ENCODE data around the gene LHX4. TPM values are rescaled to one million over a fixed set of nuclear protein-coding genes. Genes with fewer than 3 reads are reported as not detected.

The LHX4 gene
- total and polyA plus RNA-seq, 10 of the 15 experiments (the other 5 are each of a cell fraction or from before 2014, with no cell fraction given), result 0.05 to 0.80 (median 0.32) TPM; not detected in 6

DNA sequence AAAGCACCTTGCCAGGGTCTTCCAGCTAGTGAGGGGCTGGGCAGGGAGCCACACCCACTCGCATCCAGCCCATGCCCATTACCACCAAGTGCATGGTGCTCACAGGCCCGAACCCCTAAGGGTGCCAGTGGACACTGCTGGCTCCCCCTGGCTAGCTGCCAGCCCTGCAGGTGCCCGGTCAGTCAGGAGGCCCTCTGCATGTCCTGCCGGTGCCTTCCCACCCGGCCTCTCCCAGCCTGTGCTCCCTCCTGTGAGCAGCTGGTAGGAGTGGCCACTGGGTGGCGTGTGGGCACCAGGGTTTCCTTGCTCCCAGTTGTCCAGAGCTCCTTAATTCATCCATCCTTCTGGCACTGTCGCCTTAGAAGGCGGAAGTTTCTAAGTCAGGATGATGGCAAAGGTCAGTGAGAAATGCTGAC is 42.0 kb upstream of the LHX4 start:
- no TSS peak for BruUV-seq (replicated peaks)
- ATAC-seq, result peak; percentile 81
- H3K36me3 ChIP-seq (ENCODE audit: control insufficient read depth in 2 of 2, insufficient read depth in 2 of 2, low read length in 1 of 2), result peaks cover 0 to 8% of the 10 kb centered on the region in 2 experiments; a peak in 3 of 4 replicates
- in situ Hi-C loops (cut with MboI) (no loop called here), intact Hi-C loops (cut with micrococcal nuclease; ENCODE audit: unreplicated experiment) (loop anchor here (1.0 to 2.0 kb wide), 2 partner anchors 228 to 295 kb away; no protein-coding TSS in a partner anchor)
- H3K9ac ChIP-seq (ENCODE audit: control insufficient read depth, insufficient read depth, low read length), result no peak overlapping the region
- H3K4me3 ChIP-seq, result no peak overlapping the region
- H3K79me2 ChIP-seq (ENCODE audit: control insufficient read depth, insufficient read depth, low read length), result no peaks in the 10 kb centered on the region
- TF ChIP-seq RAD21 (IDR thresholded peaks at IDR 0.05; ENCODE audit: insufficient read depth, low read depth, low read length), result peak; percentile 73
- no peak for TF ChIP-seq IKZF1 (conservative IDR thresholded peaks at IDR 0.05)
- TF ChIP-seq, protein P1, sequence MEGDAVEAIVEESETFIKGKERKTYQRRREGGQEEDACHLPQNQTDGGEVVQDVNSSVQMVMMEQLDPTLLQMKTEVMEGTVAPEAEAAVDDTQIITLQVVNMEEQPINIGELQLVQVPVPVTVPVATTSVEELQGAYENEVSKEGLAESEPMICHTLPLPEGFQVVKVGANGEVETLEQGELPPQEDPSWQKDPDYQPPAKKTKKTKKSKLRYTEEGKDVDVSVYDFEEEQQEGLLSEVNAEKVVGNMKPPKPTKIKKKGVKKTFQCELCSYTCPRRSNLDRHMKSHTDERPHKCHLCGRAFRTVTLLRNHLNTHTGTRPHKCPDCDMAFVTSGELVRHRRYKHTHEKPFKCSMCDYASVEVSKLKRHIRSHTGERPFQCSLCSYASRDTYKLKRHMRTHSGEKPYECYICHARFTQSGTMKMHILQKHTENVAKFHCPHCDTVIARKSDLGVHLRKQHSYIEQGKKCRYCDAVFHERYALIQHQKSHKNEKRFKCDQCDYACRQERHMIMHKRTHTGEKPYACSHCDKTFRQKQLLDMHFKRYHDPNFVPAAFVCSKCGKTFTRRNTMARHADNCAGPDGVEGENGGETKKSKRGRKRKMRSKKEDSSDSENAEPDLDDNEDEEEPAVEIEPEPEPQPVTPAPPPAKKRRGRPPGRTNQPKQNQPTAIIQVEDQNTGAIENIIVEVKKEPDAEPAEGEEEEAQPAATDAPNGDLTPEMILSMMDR (IDR thresholded peaks at IDR 0.05 in 2 of 3, conservative IDR thresholded peaks at IDR 0.05 in 1 of 3; ENCODE audit: control insufficient read depth in 2 of 3, extremely low read depth in 1 of 3, insufficient read depth in 1 of 3, low read depth in 3 of 3, low read length in 3 of 3), result peak; percentile 51 to 65 (median 54); a peak in 5 of 6 replicates
- peak; percentile 35 for TF ChIP-seq SMC3 (IDR thresholded peaks at IDR 0.05; ENCODE audit: borderline replicate concordance, low read length)
- no peaks in the 10 kb centered on the region for H3K9me3 ChIP-seq (replicated peaks; ENCODE audit: control insufficient read depth, insufficient read depth, low read length)
- no peak overlapping the region for H3K27ac ChIP-seq (ENCODE audit: control insufficient read depth, insufficient read depth)
- no peaks in the 10 kb centered on the region for H3K27me3 ChIP-seq (replicated peaks in 1 of 2; ENCODE audit: control insufficient read depth in 2 of 2, insufficient read depth in 2 of 2, low read length in 1 of 2)
- WGBS (ENCODE audit: insufficient coverage, insufficient replicate concordance, low lambda C conversion rate, missing lambda C conversion rate), result 57% methylated on average over 8 of the region's 8 CpGs
- no peak for FAIRE-seq
- H3K4me2 ChIP-seq (ENCODE audit: control insufficient read depth, insufficient read depth), result no peak overlapping the region
- RAD21 ChIA-PET (ENCODE audit: unreplicated experiment), result interaction anchor here (1.0 to 2.9 kb wide), 4 partner anchors 9 to 294 kb away, joined by 3 to 9 read pairs (median 4); no protein-coding TSS in a partner anchor
- H2AFZ ChIP-seq (ENCODE audit: control insufficient read depth, low read depth, low read length), result no peak overlapping the region
- no peaks in the 10 kb centered on the region for H4K20me1 ChIP-seq (ENCODE audit: control insufficient read depth, insufficient read depth)
- DNase-seq (ENCODE audit: low read depth, low spot score), result no peak
- no peaks in the 10 kb centered on the region for H3K4me1 ChIP-seq (ENCODE audit: control insufficient read depth, insufficient read depth, low read length)
- CTCF ChIA-PET, result interaction anchor here (0.7 to 4.0 kb wide), 15 partner anchors 9 to 312 kb away, joined by 3 to 36 read pairs (median 5); no protein-coding TSS in a partner anchor
- SMC1A ChIA-PET (ENCODE audit: uncharacterized antibody, unreplicated experiment), result interaction anchor here (1.0 to 2.0 kb wide), 8 partner anchors 9 to 294 kb away, joined by 4 to 7 read pairs (median 4); no protein-coding TSS in a partner anchor
- POLR2A ChIA-PET, result interaction anchor here (0.7 kb wide), 1 partner anchor 645 kb away, joined by 3 read pairs; no protein-coding TSS in a partner anchor
